Measurements from ENCODE around the gene RAD18.

GRCh38 chr3:8846176-8846575, 117.1 kb downstream of the RAD18 start:
- TF ChIP-seq POLR2A (IDR thresholded peaks at IDR 0.05) = no peak
- no peak for TF ChIP-seq EP300 (IDR thresholded peaks at IDR 0.05)

Measured in sigmoid colon (tissue), 4 donors.